Cardiac muscle cell (in vitro differentiated cells and primary cell): Measurements from ENCODE around the gene TRIAP1. TPM values are rescaled to one million over a fixed set of nuclear protein-coding genes. Genes with fewer than 3 reads are reported as not detected.

Source experiments
- DNase-seq, 2 donors: peaks; one replicate each; pipeline versions ENCODE4 v3.0.0 to v3.0.0-alpha.2; 2010 to 2017; ENCODE audit warnings: low read depth in 1 of 2, low spot score in 1 of 2
- H3K27ac ChIP-seq: fragments of 200-600 bp; sonication (generic); 2 replicates; pipeline ENCODE4 v1.5.1; 2016
- H3K27me3 ChIP-seq: fragments of 200-600 bp; sonication (generic); 2 replicates; pipeline ENCODE4 v1.6.0; 2016; ENCODE audit warnings: control low read depth
- H3K36me3 ChIP-seq: fragments of 200-600 bp; sonication (generic); 2 replicates; pipeline ENCODE4 v1.5.1; 2016; ENCODE audit warnings: control low read depth
- H3K4me1 ChIP-seq: fragments of 200-600 bp; sonication (generic); 2 replicates; pipeline ENCODE4 v1.8.1; 2017; ENCODE audit warnings: low read depth, mild to moderate bottlenecking, mixed run types
- H3K4me3 ChIP-seq: fragments of 200-600 bp; sonication (generic); 2 replicates; pipeline ENCODE4 v1.5.1; 2016; ENCODE audit warnings: mild to moderate bottlenecking
- H3K9me3 ChIP-seq: fragments of 200-600 bp; sonication (generic); 2 replicates; pipeline ENCODE4 v1.5.1; 2017; ENCODE audit warnings: low read depth, mild to moderate bottlenecking, control low read depth
- CTCF ChIP-seq: IDR thresholded peaks from 2 replicates; pipeline ENCODE4 v1.5.1; 2012; ENCODE audit warnings: low read depth, mild to moderate bottlenecking, low read length
- polyA plus RNA-seq: library from polyadenylated mRNA; unstranded; fragments of >200 nt; fragmentation: Nextera tagmentation; extraction: Ambion mirVana; gene quantifications from 2 replicates; pipeline ENCODE4 v1.2.1, GENCODE V29; 2016
- total RNA-seq: library from RNA; depleted of rRNA; stranded (reverse); fragments of >200 nt; gene quantifications from 2 replicates; pipeline ENCODE4 v1.2.3, GENCODE V29; 2016

Gene TRIAP1
- total and polyA plus RNA-seq, 2 experiments from 2014 or later: 11.9 to 58.8 TPM

GRCh38 chr12:120480211-120480610 lies 34.0 kb upstream of the TRIAP1 start:
- DNase-seq: no peak
- no peaks in the 10 kb centered on the region for H3K27me3 ChIP-seq
- TF ChIP-seq CTCF: no peak
- no peaks in the 10 kb centered on the region for H3K36me3 ChIP-seq
- no peak overlapping the region for H3K4me3 ChIP-seq
- no peak overlapping the region for H3K27ac ChIP-seq
- H3K9me3 ChIP-seq: no peaks in the 10 kb centered on the region
- no peaks in the 10 kb centered on the region for H3K4me1 ChIP-seq

GRCh38 chr12:120479458-120479857 lies 33.3 kb upstream of the TRIAP1 start:
- Histone ChIP-seq H3K36me3 (no peaks in the 10 kb centered on the region), H3K27ac (no peak overlapping the region), H3K4me3 (no peak overlapping the region), H3K4me1 (no peaks in the 10 kb centered on the region), H3K9me3 (no peaks in the 10 kb centered on the region), H3K27me3 (no peaks in the 10 kb centered on the region)
- no peak for TF ChIP-seq CTCF
- no peak for DNase-seq

GRCh38 chr12:120475643-120476042 lies 29.5 kb upstream of the TRIAP1 start:
- Histone ChIP-seq H3K27me3 (no peaks in the 10 kb centered on the region), H3K27ac (no peak overlapping the region), H3K36me3 (no peaks in the 10 kb centered on the region), H3K9me3 (no peaks in the 10 kb centered on the region), H3K4me1 (no peaks in the 10 kb centered on the region), H3K4me3 (no peak overlapping the region)
- no peak for TF ChIP-seq CTCF
- DNase-seq: no peak

GRCh38 chr12:120474616-120474960 lies 28.4 kb upstream of the TRIAP1 start:
- no peak overlapping the region for H3K27ac ChIP-seq
- TF ChIP-seq CTCF: no peak
- peak in 1 of 2 donors; percentile 51 for DNase-seq

GRCh38 chr12:120473807-120474615 lies 27.8 kb upstream of the TRIAP1 start:
- TF ChIP-seq CTCF: no peak
- no peaks in the 10 kb centered on the region for H3K9me3 ChIP-seq
- H3K27me3 ChIP-seq: no peaks in the 10 kb centered on the region
- no peaks in the 10 kb centered on the region for H3K4me1 ChIP-seq
- H3K4me3 ChIP-seq: no peak overlapping the region
- DNase-seq: no peak
- H3K36me3 ChIP-seq: no peaks in the 10 kb centered on the region
- no peak overlapping the region for H3K27ac ChIP-seq

More at GRCh38 chr12:120474616-120474960, 28.4 kb upstream of the TRIAP1 start:
- H3K4me1 ChIP-seq: no peaks in the 10 kb centered on the region
- no peaks in the 10 kb centered on the region for H3K9me3 ChIP-seq
- H3K36me3 ChIP-seq: no peaks in the 10 kb centered on the region
- H3K4me3 ChIP-seq: no peak overlapping the region
- no peaks in the 10 kb centered on the region for H3K27me3 ChIP-seq
